Trophoblast cell (in vitro differentiated cells and primary cell): ENCODE results near the gene CC2D1B.
"Not testable (repeated sequence)": the region's sequence is repeated elsewhere in the genome, so short reads cannot be mapped to it uniquely, and the experiment has no call there.

Source experiments
- DNase-seq, 2 donors: peaks; one replicate each; pipeline ENCODE4 v3.0.0-alpha.2; 2016
- H2AFZ ChIP-seq: 2 replicates; pipeline ENCODE4 v1.6.1; 2013; ENCODE audit warnings: low read length, moderate library complexity, mild to moderate bottlenecking; ENCODE audit not compliant: insufficient read depth, poor library complexity
- H2AK5ac ChIP-seq: 2 replicates; pipeline ENCODE4 v1.6.1; 2013; ENCODE audit warnings: mild to moderate bottlenecking, low read length
- H2BK120ac ChIP-seq: 2 replicates; pipeline ENCODE4 v1.6.1; 2013; ENCODE audit warnings: low read length, mild to moderate bottlenecking, moderate library complexity; ENCODE audit not compliant: insufficient read depth, poor library complexity
- H2BK12ac ChIP-seq: 2 replicates; pipeline ENCODE4 v1.6.1; 2013; ENCODE audit warnings: mild to moderate bottlenecking, low read length, moderate library complexity
- H2BK5ac ChIP-seq: 2 replicates; pipeline ENCODE4 v1.6.1; 2013; ENCODE audit warnings: low read length, low read depth, moderate library complexity, mild to moderate bottlenecking; ENCODE audit not compliant: poor library complexity
- H3K14ac ChIP-seq: 2 replicates; pipeline ENCODE4 v1.6.1; 2013; ENCODE audit warnings: mild to moderate bottlenecking, low read length
- H3K18ac ChIP-seq: 2 replicates; pipeline ENCODE4 v1.6.1; 2013; ENCODE audit warnings: mild to moderate bottlenecking, low read length
- H3K23ac ChIP-seq: 2 replicates; pipeline ENCODE4 v1.6.1; 2013; ENCODE audit warnings: low read length
- H3K27ac ChIP-seq: 2 replicates; pipeline ENCODE4 v1.5.1; 2013; ENCODE audit warnings: low read depth, mild to moderate bottlenecking, inconsistent platforms, low read length, moderate library complexity
- H3K27me3 ChIP-seq: 2 replicates; pipeline ENCODE4 v1.6.1; 2013; ENCODE audit warnings: inconsistent platforms, mild to moderate bottlenecking, low read length, moderate library complexity; ENCODE audit not compliant: insufficient read depth
- H3K36me3 ChIP-seq, 2 experiments: 1 replicate in 1 of 2; 2 replicates in 1 of 2; pipeline ENCODE4 v1.6.1; 2013; ENCODE audit warnings: low read length in 2 of 2, mild to moderate bottlenecking in 2 of 2, moderate library complexity in 1 of 2; ENCODE audit not compliant: insufficient read depth in 2 of 2, control insufficient read depth in 1 of 2
- H3K4ac ChIP-seq: 2 replicates; pipeline ENCODE4 v1.6.1; 2013; ENCODE audit warnings: low read depth, mild to moderate bottlenecking, low read length, moderate library complexity
- H3K4me1 ChIP-seq, 2 experiments: 1 replicate in 1 of 2; 2 replicates in 1 of 2; pipeline ENCODE4 v1.6.1; 2013; ENCODE audit warnings: low read length in 2 of 2, mild to moderate bottlenecking in 2 of 2, moderate library complexity in 1 of 2; ENCODE audit not compliant: insufficient read depth in 2 of 2, control insufficient read depth in 1 of 2
- H3K4me2 ChIP-seq: 2 replicates; pipeline ENCODE4 v1.6.1; 2013; ENCODE audit warnings: inconsistent platforms, mild to moderate bottlenecking, low read length, moderate library complexity
- H3K4me3 ChIP-seq: 2 replicates; pipeline ENCODE4 v1.5.1; 2013; ENCODE audit warnings: mild to moderate bottlenecking, low read depth, low read length, inconsistent platforms
- H3K79me1 ChIP-seq: one replicate; pipeline ENCODE4 v1.6.1; 2013; ENCODE audit warnings: low read length
- H3K79me2 ChIP-seq: 2 replicates; pipeline ENCODE4 v1.6.1; 2013; ENCODE audit warnings: low read length, mild to moderate bottlenecking; ENCODE audit not compliant: control insufficient read depth, insufficient read depth, poor library complexity
- H3K9ac ChIP-seq: 2 replicates; pipeline ENCODE4 v1.6.1; 2013; ENCODE audit warnings: mild to moderate bottlenecking, low read length
- H3K9me3 ChIP-seq: 2 replicates; pipeline ENCODE4 v1.6.1; 2013; ENCODE audit warnings: low read depth, mild to moderate bottlenecking, control low read depth, inconsistent platforms, low read length; ENCODE audit not compliant: insufficient read depth
- H4K12ac ChIP-seq: 2 replicates; pipeline ENCODE4 v1.6.1; 2013; ENCODE audit warnings: low read depth, mild to moderate bottlenecking, low read length, moderate library complexity
- H4K8ac ChIP-seq: 2 replicates; pipeline ENCODE4 v1.6.1; 2013; ENCODE audit warnings: low read depth, mild to moderate bottlenecking, low read length, moderate library complexity
- H4K91ac ChIP-seq: one replicate; pipeline ENCODE4 v1.6.1; 2013; ENCODE audit warnings: low read depth, mild to moderate bottlenecking, low read length, moderate library complexity
- WGBS: extraction: QIAGEN DNeasy Blood & Tissue Kit; methylation state at CpG from one replicate; pipeline ENCODE4 v1.1.7; 2013; ENCODE audit warnings: missing lambda C conversion rate; ENCODE audit not compliant: insufficient read length, insufficient coverage; ENCODE audit errors: extremely low coverage; 5-methylcytosine and 5-hydroxymethylcytosine counted together

CC2D1B gene

GRCh38 chr1:52369851-52370250 lies 3.8 kb upstream of the CC2D1B start:
- not testable (repeated sequence) for H4K8ac ChIP-seq, H3K79me1 ChIP-seq, H2BK5ac ChIP-seq, DNase-seq, H4K91ac ChIP-seq, H2BK120ac ChIP-seq, H3K14ac ChIP-seq, H3K27me3 ChIP-seq, H2AK5ac ChIP-seq, H3K23ac ChIP-seq, H3K4me3 ChIP-seq, H3K4me1 ChIP-seq, H2AFZ ChIP-seq, H3K9me3 ChIP-seq, H3K9ac ChIP-seq, H3K4ac ChIP-seq, H3K4me2 ChIP-seq, H4K12ac ChIP-seq, H3K27ac ChIP-seq, H2BK12ac ChIP-seq, H3K18ac ChIP-seq
- Histone ChIP-seq H3K79me2 (peaks cover 12% of the 10 kb centered on the region), H3K36me3 (peaks cover 7 to 16% of the 10 kb centered on the region in 2 experiments)
- no CpG with 5 or more reads among the region's 1 CpG for WGBS

DNA sequence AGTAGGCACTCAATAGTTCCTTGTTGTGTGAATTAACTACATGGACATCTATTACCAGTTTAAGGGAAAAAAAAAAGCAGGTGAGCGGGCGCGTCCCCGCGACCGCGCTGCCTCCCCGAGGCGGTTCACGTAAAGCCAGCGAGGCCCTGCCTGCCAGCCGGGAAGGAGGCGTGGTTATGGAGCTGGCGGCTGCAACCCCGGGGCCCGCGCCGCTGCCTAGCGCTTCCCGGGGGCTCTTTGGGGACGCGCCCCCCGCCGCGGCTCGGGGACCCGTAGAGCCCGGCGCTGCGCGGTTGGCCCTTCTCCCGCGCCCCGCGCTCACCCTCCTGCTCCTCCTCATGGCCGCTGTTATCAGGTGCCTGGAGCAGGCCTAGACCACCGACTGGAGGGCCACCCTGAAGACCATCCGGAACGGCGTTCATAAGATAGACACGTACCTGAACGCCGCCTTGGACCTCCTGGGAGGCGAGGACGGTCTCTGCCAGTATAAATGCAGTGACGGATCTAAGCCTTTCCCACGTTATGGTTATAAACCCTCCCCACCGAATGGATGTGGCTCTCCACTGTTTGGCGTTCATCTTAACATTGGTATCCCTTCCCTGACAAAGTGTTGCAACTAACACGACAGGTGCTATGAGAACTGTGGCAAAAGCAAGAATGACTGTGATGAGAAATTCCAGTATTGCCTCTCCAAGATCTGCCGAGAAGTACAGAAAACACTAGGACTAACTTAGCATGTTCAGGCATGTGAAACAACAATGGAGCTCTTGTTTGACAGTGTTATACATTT lies 2.6 kb upstream of the CC2D1B start:
- Histone ChIP-seq H3K23ac (no peak overlapping the region), H3K36me3 (peaks cover 5 to 12% of the 10 kb centered on the region in 2 experiments), H4K12ac (no peak overlapping the region), H3K79me2 (peaks cover 12% of the 10 kb centered on the region), H4K8ac (peak overlapping the region; percentile 72), H3K4me2 (peak overlapping the region; percentile 89), H2BK5ac (no peak overlapping the region), H2BK12ac (no peak overlapping the region), H3K79me1 (peaks cover 10% of the 10 kb centered on the region), H3K27ac (no peak overlapping the region), H3K27me3 (no peaks in the 10 kb centered on the region), H3K4me3 (peak overlapping the region; percentile 82), H3K9me3 (no peaks in the 10 kb centered on the region), H3K4ac (no peak overlapping the region), H2BK120ac (no peak overlapping the region), H4K91ac (peak overlapping the region; percentile 41), H3K4me1 (peaks cover 11 to 12% of the 10 kb centered on the region in 2 experiments), H2AFZ (peak overlapping the region; percentile 80), H3K18ac (peak overlapping the region; percentile 8), H2AK5ac (no peak overlapping the region), H3K9ac (peak overlapping the region; percentile 73), H3K14ac (peak overlapping the region; percentile 74)
- peak; percentile 46 to 69 for DNase-seq
- WGBS = no CpG with 5 or more reads among the region's 51 CpGs

DNA sequence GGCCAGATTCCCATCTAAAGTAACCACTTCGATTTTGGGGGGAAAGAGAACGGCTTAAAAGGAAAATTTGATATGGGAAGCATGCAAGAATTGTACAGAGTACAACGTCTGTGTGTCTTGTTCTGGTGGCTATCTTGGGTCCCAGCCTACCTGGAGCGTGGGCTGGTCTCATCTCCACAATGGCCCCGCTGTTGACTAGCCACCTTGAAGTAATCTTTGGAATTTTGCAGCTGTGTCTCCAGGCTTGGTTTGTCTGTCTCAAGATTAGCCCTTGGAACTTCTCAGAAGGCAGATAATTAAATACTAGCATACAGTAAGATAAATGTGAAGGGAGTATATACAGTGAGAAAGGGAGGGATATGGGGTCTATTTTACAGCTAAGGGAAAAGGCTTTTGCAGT lies 1.3 kb upstream of the CC2D1B start:
- H3K18ac ChIP-seq = no peak overlapping the region
- no peak overlapping the region for H3K23ac ChIP-seq
- peaks cover 11 to 12% of the 10 kb centered on the region in 2 experiments for H3K4me1 ChIP-seq
- H3K36me3 ChIP-seq = peaks cover 4 to 13% of the 10 kb centered on the region in 2 experiments
- no peak overlapping the region for H2BK12ac ChIP-seq
- no peak overlapping the region for H3K4me3 ChIP-seq
- H3K4ac ChIP-seq = no peak overlapping the region
- H3K4me2 ChIP-seq = no peak overlapping the region
- no peak overlapping the region for H2BK120ac ChIP-seq
- no peaks in the 10 kb centered on the region for H3K9me3 ChIP-seq
- no peak overlapping the region for H2AFZ ChIP-seq
- H4K91ac ChIP-seq = no peak overlapping the region
- no peak overlapping the region for H4K12ac ChIP-seq
- no peak overlapping the region for H3K9ac ChIP-seq
- H4K8ac ChIP-seq = no peak overlapping the region
- peaks cover 10% of the 10 kb centered on the region for H3K79me1 ChIP-seq
- no peak overlapping the region for H2AK5ac ChIP-seq
- peaks cover 12% of the 10 kb centered on the region for H3K79me2 ChIP-seq
- H3K27ac ChIP-seq = no peak overlapping the region
- H3K14ac ChIP-seq = no peak overlapping the region
- no peak for DNase-seq
- WGBS = no CpG with 5 or more reads among the region's 5 CpGs
- no peak overlapping the region for H2BK5ac ChIP-seq
- H3K27me3 ChIP-seq = no peaks in the 10 kb centered on the region

DNA sequence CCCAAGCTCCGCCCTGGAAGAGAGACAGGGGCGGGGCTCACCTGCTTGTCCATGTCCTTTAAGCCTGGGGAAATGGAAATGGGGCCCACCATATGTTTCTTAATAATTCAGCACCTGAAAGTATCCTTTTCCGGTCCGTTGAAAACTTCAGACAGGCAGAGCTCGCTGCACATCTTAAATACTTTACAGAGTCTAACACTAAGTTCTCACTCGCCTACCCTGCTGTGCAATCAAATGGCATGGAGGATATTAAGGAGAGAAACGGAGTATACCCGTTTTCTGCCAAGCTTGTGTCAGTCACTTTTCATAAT lies 467 bp upstream of the CC2D1B start:
- H4K12ac ChIP-seq = no peak overlapping the region
- no peak overlapping the region for H3K4ac ChIP-seq
- H3K27me3 ChIP-seq = no peaks in the 10 kb centered on the region
- H4K8ac ChIP-seq = peak overlapping the region; percentile 37
- H2AFZ ChIP-seq = no peak overlapping the region
- H3K9ac ChIP-seq = no peak overlapping the region
- H3K23ac ChIP-seq = no peak overlapping the region
- no peak overlapping the region for H3K18ac ChIP-seq
- no peak overlapping the region for H2BK12ac ChIP-seq
- no peak overlapping the region for H2BK5ac ChIP-seq
- peak overlapping the region; percentile 85 for H3K4me3 ChIP-seq
- no CpG with 5 or more reads among the region's 8 CpGs for WGBS
- peaks cover 10% of the 10 kb centered on the region for H3K79me1 ChIP-seq
- H2BK120ac ChIP-seq = no peak overlapping the region
- H2AK5ac ChIP-seq = no peak overlapping the region
- H3K4me2 ChIP-seq = peak overlapping the region; percentile 22
- H3K79me2 ChIP-seq = peaks cover 12% of the 10 kb centered on the region
- H4K91ac ChIP-seq = no peak overlapping the region
- H3K36me3 ChIP-seq = peaks cover 11 to 20% of the 10 kb centered on the region in 2 experiments
- no peak for DNase-seq
- H3K4me1 ChIP-seq = peaks cover 11 to 12% of the 10 kb centered on the region in 2 experiments
- no peaks in the 10 kb centered on the region for H3K9me3 ChIP-seq
- no peak overlapping the region for H3K27ac ChIP-seq
- H3K14ac ChIP-seq = no peak overlapping the region
